Parathyroid adenoma (tissue), 2 donors: ENCODE results near the gene JAKMIP3.

Source experiments
- H2AFZ ChIP-seq: fragments of 300-600 bp; sonication (generic); one replicate; pipeline ENCODE4 v1.7.0; 2017; ENCODE audit warnings: antibody characterized with exemption, mild to moderate bottlenecking
- H3K27ac ChIP-seq: fragments of 300-600 bp; sonication (generic); one replicate; pipeline ENCODE4 v1.7.0; 2017
- H3K27me3 ChIP-seq: fragments of 300-600 bp; sonication (generic); one replicate; pipeline ENCODE4 v1.7.0; 2017; ENCODE audit warnings: low read length; ENCODE audit not compliant: control insufficient read depth, insufficient read depth
- H3K36me3 ChIP-seq: fragments of 300-600 bp; sonication (generic); one replicate; pipeline ENCODE4 v1.7.0; 2017; ENCODE audit warnings: low read length; ENCODE audit not compliant: control insufficient read depth, insufficient read depth
- H3K4me1 ChIP-seq: fragments of 300-600 bp; sonication (generic); one replicate; pipeline ENCODE4 v1.7.0; 2017; ENCODE audit warnings: control low read depth
- H3K4me2 ChIP-seq: fragments of 300-600 bp; sonication (generic); one replicate; pipeline ENCODE4 v1.7.0; 2017; ENCODE audit warnings: low read length
- H3K4me3 ChIP-seq: fragments of 300-600 bp; sonication (generic); one replicate; pipeline ENCODE4 v1.7.0; 2017; ENCODE audit warnings: low read depth, low read length
- H3K79me2 ChIP-seq: fragments of 300-600 bp; sonication (generic); one replicate; pipeline ENCODE4 v1.7.0; 2017; ENCODE audit warnings: control low read depth
- H3K9ac ChIP-seq: fragments of 300-600 bp; sonication (generic); one replicate; pipeline ENCODE4 v1.7.0; 2017; ENCODE audit warnings: mild to moderate bottlenecking
- H3K9me3 ChIP-seq: fragments of 300-600 bp; sonication (generic); one replicate; pipeline ENCODE4 v1.7.0; 2017; ENCODE audit warnings: low read length; ENCODE audit not compliant: control insufficient read depth
- TF ChIP-seq, protein P1 (sequence below): fragments of 300-600 bp; sonication (generic); IDR thresholded peaks from one replicate; pipeline ENCODE4 v1.7.0; 2017; ENCODE audit warnings: antibody characterized with exemption, mild to moderate bottlenecking
- donor health status: primary hyperparathyroidism.

Gene JAKMIP3

GRCh38 chr10:132062116-132062515 lies 3.6 kb upstream of the JAKMIP3 start:
- H3K4me1 ChIP-seq: no peaks in the 10 kb centered on the region
- no peak overlapping the region for H3K27ac ChIP-seq
- H3K36me3 ChIP-seq: no peaks in the 10 kb centered on the region
- no peaks in the 10 kb centered on the region for H3K27me3 ChIP-seq
- no peak overlapping the region for H3K4me3 ChIP-seq
- H3K79me2 ChIP-seq: no peaks in the 10 kb centered on the region
- no peak overlapping the region for H2AFZ ChIP-seq
- TF ChIP-seq, protein P1, sequence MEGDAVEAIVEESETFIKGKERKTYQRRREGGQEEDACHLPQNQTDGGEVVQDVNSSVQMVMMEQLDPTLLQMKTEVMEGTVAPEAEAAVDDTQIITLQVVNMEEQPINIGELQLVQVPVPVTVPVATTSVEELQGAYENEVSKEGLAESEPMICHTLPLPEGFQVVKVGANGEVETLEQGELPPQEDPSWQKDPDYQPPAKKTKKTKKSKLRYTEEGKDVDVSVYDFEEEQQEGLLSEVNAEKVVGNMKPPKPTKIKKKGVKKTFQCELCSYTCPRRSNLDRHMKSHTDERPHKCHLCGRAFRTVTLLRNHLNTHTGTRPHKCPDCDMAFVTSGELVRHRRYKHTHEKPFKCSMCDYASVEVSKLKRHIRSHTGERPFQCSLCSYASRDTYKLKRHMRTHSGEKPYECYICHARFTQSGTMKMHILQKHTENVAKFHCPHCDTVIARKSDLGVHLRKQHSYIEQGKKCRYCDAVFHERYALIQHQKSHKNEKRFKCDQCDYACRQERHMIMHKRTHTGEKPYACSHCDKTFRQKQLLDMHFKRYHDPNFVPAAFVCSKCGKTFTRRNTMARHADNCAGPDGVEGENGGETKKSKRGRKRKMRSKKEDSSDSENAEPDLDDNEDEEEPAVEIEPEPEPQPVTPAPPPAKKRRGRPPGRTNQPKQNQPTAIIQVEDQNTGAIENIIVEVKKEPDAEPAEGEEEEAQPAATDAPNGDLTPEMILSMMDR: no peak
- H3K4me2 ChIP-seq: no peak overlapping the region
- H3K9ac ChIP-seq: no peak overlapping the region
- no peaks in the 10 kb centered on the region for H3K9me3 ChIP-seq

DNA sequence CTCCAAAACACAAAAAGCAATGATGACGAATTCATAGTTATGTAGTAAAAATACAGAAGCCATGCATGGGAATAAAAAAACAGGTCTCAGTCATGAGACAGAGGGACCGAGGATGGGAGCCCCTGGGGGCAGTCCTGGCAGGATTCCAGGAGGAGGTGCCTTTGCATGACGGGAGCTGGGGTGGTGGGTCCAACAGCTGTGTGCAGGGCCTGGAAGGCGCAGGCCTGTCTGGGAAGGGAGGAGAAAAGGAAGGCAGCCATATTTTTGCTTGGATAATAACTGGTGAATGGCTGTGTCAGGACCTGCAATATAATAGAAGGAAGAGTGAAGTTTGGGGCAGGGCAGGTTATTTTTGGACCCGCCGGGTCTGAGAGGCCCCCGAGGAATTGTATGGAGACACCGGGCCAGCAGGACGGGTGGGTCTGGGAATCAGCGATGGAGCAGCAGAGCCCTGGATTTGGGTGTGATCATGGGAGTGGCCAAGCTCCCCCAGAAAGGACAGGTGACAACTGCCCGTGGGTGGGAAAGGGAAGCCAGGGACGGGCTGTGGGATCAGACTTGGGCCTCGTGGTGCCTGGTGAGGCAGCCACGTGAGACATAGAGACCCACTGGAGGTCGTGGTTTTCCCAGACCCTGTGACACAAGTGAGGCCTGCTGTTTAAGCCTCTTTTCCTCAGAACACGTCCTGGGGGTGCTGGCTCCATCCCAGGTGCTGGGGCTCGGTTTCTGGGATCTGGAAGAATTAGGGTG lies 2.9 kb upstream of the JAKMIP3 start:
- H2AFZ ChIP-seq: no peak overlapping the region
- H3K4me2 ChIP-seq: no peak overlapping the region
- H3K27me3 ChIP-seq: no peaks in the 10 kb centered on the region
- H3K9ac ChIP-seq: no peak overlapping the region
- no peak overlapping the region for H3K27ac ChIP-seq
- TF ChIP-seq, protein P1: no peak
- no peaks in the 10 kb centered on the region for H3K36me3 ChIP-seq
- no peaks in the 10 kb centered on the region for H3K9me3 ChIP-seq
- H3K4me1 ChIP-seq: no peaks in the 10 kb centered on the region
- no peak overlapping the region for H3K4me3 ChIP-seq
- H3K79me2 ChIP-seq: no peaks in the 10 kb centered on the region

- no peaks in the 10 kb centered on the region for H3K9me3 ChIP-seq
- no peak overlapping the region for H3K4me2 ChIP-seq
- H2AFZ ChIP-seq: no peak overlapping the region
- H3K27ac ChIP-seq: no peak overlapping the region
- no peak overlapping the region for H3K9ac ChIP-seq
- TF ChIP-seq, protein P1: no peak
- H3K4me1 ChIP-seq: no peaks in the 10 kb centered on the region
- no peak overlapping the region for H3K4me3 ChIP-seq
- no peaks in the 10 kb centered on the region for H3K27me3 ChIP-seq
- no peaks in the 10 kb centered on the region for H3K79me2 ChIP-seq
- H3K36me3 ChIP-seq: no peaks in the 10 kb centered on the region
These were observed 2.3 kb upstream of the JAKMIP3 start for GRCh38 chr10:132063432-132063831.

DNA sequence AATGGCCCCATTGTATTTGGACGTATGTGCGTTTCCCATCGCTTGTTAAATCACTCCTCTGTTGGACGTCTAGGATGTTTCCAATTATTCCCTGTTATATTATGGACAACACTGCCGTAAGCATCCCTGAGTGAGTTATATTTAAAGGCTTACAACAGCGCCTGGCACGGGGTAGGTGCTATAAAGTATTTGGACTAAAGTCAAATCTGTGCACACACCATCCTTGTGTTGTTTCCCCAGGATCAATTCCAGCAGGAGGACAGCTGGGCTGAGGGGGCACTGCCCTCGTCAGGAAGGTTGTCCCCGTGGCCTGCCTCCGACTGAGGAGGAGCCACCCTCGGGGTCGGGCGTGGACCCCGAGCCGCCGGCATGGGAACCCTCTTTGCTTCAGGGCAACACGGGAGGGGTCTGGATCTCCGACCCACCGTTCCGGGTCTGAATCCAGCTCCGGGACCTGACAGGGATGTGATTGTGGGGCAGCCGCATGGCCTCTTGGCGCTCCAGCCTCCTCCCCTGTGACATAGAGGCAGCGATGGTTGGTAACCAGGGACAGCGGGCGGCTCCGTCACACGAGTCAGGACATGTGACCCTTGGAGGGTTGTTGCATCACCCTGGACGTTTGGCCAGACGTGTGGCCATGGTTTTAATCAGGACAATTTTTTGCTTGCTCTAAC lies 1.5 kb upstream of the JAKMIP3 start:
- Histone ChIP-seq H3K4me3 (no peak overlapping the region), H3K9me3 (no peaks in the 10 kb centered on the region), H3K27ac (no peak overlapping the region), H3K9ac (no peak overlapping the region), H2AFZ (no peak overlapping the region), H3K27me3 (no peaks in the 10 kb centered on the region), H3K4me1 (no peaks in the 10 kb centered on the region), H3K4me2 (no peak overlapping the region), H3K36me3 (no peaks in the 10 kb centered on the region), H3K79me2 (no peaks in the 10 kb centered on the region)
- TF ChIP-seq, protein P1: no peak
